HEK293 (cell line): ENCODE results near the gene GTSF1L.

Source experiments
- ZNF239 ChIP-seq: fragments of 450-650 bp; formaldehyde crosslinking; IDR thresholded peaks from 2 replicates; pipeline ENCODE4 v1.5.1; 2016; ENCODE audit warnings: missing biosample characterization, missing genetic modification characterization
- ZNF423 ChIP-seq: fragments of 450-650 bp; formaldehyde crosslinking; IDR thresholded peaks from 2 replicates; pipeline ENCODE4 v1.5.1; 2016; ENCODE audit warnings: missing biosample characterization, missing genetic modification characterization
- ZNF624 ChIP-seq: fragments of 450-650 bp; formaldehyde crosslinking; IDR thresholded peaks from 2 replicates; pipeline ENCODE4 v1.5.1; 2017; ENCODE audit warnings: missing biosample characterization, missing genetic modification characterization
- TF ChIP-seq, protein P1 (sequence below): fragments of 450-650 bp; formaldehyde crosslinking; IDR thresholded peaks from 2 replicates; pipeline ENCODE4 v1.5.1; 2016; ENCODE audit warnings: missing biosample characterization, missing genetic modification characterization, low read depth
- TF ChIP-seq, protein P2 (sequence below): fragments of 450-650 bp; IDR thresholded peaks from 2 replicates; pipeline ENCODE4 v1.5.1; 2018; ENCODE audit warnings: missing biosample characterization, mild to moderate bottlenecking, missing genetic modification characterization

DNA sequence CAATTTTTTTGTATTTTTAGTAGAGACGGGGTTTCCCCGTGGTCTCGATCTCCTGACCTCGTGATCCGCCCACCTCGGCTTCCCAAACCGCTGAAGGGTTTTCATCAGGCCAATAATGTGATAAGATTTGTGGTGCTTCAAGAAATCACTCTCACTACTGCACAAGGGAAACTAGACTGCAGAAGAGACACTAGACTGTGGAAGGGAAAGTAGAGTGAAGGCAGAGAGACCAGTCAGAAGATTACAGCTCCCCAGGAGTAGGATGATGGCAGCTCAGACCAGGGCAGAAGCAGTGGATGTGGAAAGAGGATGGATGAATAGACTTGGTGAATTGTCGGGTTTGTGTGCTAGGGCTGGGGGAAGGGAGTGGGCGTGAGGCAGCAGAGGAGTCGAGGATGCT is 48.0 kb upstream of the GTSF1L start:
- no peak for TF ChIP-seq ZNF624 (tag by site-specific recombination)
- TF ChIP-seq, protein P1, sequence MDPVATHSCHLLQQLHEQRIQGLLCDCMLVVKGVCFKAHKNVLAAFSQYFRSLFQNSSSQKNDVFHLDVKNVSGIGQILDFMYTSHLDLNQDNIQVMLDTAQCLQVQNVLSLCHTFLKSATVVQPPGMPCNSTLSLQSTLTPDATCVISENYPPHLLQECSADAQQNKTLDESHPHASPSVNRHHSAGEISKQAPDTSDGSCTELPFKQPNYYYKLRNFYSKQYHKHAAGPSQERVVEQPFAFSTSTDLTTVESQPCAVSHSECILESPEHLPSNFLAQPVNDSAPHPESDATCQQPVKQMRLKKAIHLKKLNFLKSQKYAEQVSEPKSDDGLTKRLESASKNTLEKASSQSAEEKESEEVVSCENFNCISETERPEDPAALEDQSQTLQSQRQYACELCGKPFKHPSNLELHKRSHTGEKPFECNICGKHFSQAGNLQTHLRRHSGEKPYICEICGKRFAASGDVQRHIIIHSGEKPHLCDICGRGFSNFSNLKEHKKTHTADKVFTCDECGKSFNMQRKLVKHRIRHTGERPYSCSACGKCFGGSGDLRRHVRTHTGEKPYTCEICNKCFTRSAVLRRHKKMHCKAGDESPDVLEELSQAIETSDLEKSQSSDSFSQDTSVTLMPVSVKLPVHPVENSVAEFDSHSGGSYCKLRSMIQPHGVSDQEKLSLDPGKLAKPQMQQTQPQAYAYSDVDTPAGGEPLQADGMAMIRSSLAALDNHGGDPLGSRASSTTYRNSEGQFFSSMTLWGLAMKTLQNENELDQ: no peak
- TF ChIP-seq, protein P2, sequence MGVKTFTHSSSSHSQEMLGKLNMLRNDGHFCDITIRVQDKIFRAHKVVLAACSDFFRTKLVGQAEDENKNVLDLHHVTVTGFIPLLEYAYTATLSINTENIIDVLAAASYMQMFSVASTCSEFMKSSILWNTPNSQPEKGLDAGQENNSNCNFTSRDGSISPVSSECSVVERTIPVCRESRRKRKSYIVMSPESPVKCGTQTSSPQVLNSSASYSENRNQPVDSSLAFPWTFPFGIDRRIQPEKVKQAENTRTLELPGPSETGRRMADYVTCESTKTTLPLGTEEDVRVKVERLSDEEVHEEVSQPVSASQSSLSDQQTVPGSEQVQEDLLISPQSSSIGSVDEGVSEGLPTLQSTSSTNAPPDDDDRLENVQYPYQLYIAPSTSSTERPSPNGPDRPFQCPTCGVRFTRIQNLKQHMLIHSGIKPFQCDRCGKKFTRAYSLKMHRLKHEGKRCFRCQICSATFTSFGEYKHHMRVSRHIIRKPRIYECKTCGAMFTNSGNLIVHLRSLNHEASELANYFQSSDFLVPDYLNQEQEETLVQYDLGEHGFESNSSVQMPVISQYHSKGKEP (tag by site-specific recombination): no peak
- TF ChIP-seq ZNF423: no peak
- no peak for TF ChIP-seq ZNF239
